ENCODE data around the gene PLG. TPM values are rescaled to one million over a fixed set of nuclear protein-coding genes. Genes with fewer than 3 reads are reported as not detected.

PLG gene
- total and polyA plus RNA-seq, 12 donors: not detected

GRCh38 chr6:160792708-160793107 is 90.7 kb downstream of the PLG start:
- no peak overlapping the region for H3K4me3 ChIP-seq
- WGBS, 2 donors: 76 to 77% methylated on average over 6 of the region's 6 CpGs
- no peak overlapping the region for H3K27ac ChIP-seq
- no peak for DNase-seq
- H3K9me3 ChIP-seq: peaks cover 0 to 2% (median 0%) of the 10 kb centered on the region in 11 donors
- no peaks in the 10 kb centered on the region for H3K36me3 ChIP-seq
- H3K27me3 ChIP-seq: peaks cover 0 to 3% (median 0%) of the 10 kb centered on the region in 7 donors
- intact Hi-C loops (cut with DNase I): no loop called here
- no peaks in the 10 kb centered on the region for H3K4me1 ChIP-seq
- no peak for ATAC-seq
- no peak for TF ChIP-seq CTCF (IDR thresholded peaks at IDR 0.05)

- no peak for ATAC-seq
- DNase-seq: no peak
- no peaks in the 10 kb centered on the region for H3K4me1 ChIP-seq
- H3K9me3 ChIP-seq: peaks cover 0 to 12% (median 2%) of the 10 kb centered on the region in 11 donors
- no peaks in the 10 kb centered on the region for H3K36me3 ChIP-seq
- H3K4me3 ChIP-seq: no peak overlapping the region
- intact Hi-C loops (cut with DNase I): no loop called here
- WGBS, 2 donors: 82 to 83% methylated on average over 1 of the region's 1 CpG
- no peak for TF ChIP-seq CTCF (IDR thresholded peaks at IDR 0.05)
- peaks cover 0 to 2% (median 0%) of the 10 kb centered on the region in 7 donors for H3K27me3 ChIP-seq
- H3K27ac ChIP-seq: no peak overlapping the region
Measured at GRCh38 chr6:160793652-160794051, 91.6 kb downstream of the PLG start.

GRCh38 chr6:160795721-160796120 is 93.7 kb downstream of the PLG start:
- intact Hi-C loops (cut with DNase I): no loop called here
- peaks cover 0 to 18% (median 6%) of the 10 kb centered on the region in 11 donors for H3K9me3 ChIP-seq
- no peak overlapping the region for H3K4me3 ChIP-seq
- H3K27ac ChIP-seq: no peak overlapping the region
- no peaks in the 10 kb centered on the region for H3K27me3 ChIP-seq
- H3K36me3 ChIP-seq: no peaks in the 10 kb centered on the region
- H3K4me1 ChIP-seq: no peaks in the 10 kb centered on the region
- ATAC-seq (no peak), DNase-seq (no peak)
- no peak for TF ChIP-seq CTCF (IDR thresholded peaks at IDR 0.05)
- 28 to 42% methylated on average over 1 of the region's 1 CpG for WGBS, 2 donors

- DNase-seq (no peak), ATAC-seq (no peak)
- Histone ChIP-seq H3K27me3 (peaks cover 0 to 5% (median 0%) of the 10 kb centered on the region in 7 donors), H3K4me1 (no peaks in the 10 kb centered on the region), H3K4me3 (no peak overlapping the region), H3K9me3 (peaks cover 0 to 18% (median 6%) of the 10 kb centered on the region in 11 donors), H3K27ac (no peak overlapping the region), H3K36me3 (no peaks in the 10 kb centered on the region)
- intact Hi-C loops (cut with DNase I): no loop called here
- no peak for TF ChIP-seq CTCF (IDR thresholded peaks at IDR 0.05)
Measured at GRCh38 chr6:160798625-160799024, 96.6 kb downstream of the PLG start.

Measured in heart right ventricle (tissue), 16 donors.